ENCODE data around the gene PCGF2. TPM values are rescaled to one million over a fixed set of nuclear protein-coding genes. Genes with fewer than 3 reads are reported as not detected.

PCGF2 gene
- total RNA-seq, 1 donor from 2014 or later: 29.3 TPM

GRCh38 chr17:38707678-38708351 is 40.3 kb downstream of the PCGF2 start:
- DNase-seq (ENCODE audit: low spot score): no peak
- intact Hi-C loops (cut with DNase I): loop anchor here (2.0 kb wide), 1 partner anchor 31 kb away; no protein-coding TSS in a partner anchor

GRCh38 chr17:38706505-38707216 is 41.5 kb downstream of the PCGF2 start:
- no peak for DNase-seq (ENCODE audit: low spot score)
- intact Hi-C loops (cut with DNase I): loop anchor here (2.0 kb wide), 1 partner anchor 30 kb away; no protein-coding TSS in a partner anchor

- intact Hi-C loops (cut with DNase I): loop anchor here (1.0 to 2.0 kb wide), 2 partner anchors 24 to 29 kb away; partner anchors contain the start of gene CISD3
- peak; percentile 83 for DNase-seq (ENCODE audit: low spot score)
Measured at GRCh38 chr17:38705803-38706504, 42.2 kb downstream of the PCGF2 start.

GRCh38 chr17:38705523-38705802 is 42.7 kb downstream of the PCGF2 start:
- no peak for DNase-seq (ENCODE audit: low spot score)
- intact Hi-C loops (cut with DNase I): loop anchor here (1.0 kb wide), 1 partner anchor 25 kb away; the partner anchor contains the start of gene CISD3

- peak; percentile 89 for DNase-seq (ENCODE audit: low spot score)
- intact Hi-C loops (cut with DNase I): loop anchor here (1.0 to 5.0 kb wide), 2 partner anchors 25 to 167 kb away; partner anchors contain the start of genes CISD3 and LASP1
Measured at GRCh38 chr17:38704606-38705522, 43.3 kb downstream of the PCGF2 start, which contains the start of gene MLLT6. MLLT6 (plus strand) TSS chr17:38705273; CDS start chr17:38705633, 360 bp downstream.

GRCh38 chr17:38703742-38704605 is 44.2 kb downstream of the PCGF2 start:
- intact Hi-C loops (cut with DNase I): loop anchor here (2.0 to 5.0 kb wide), 2 partner anchors 47 to 168 kb away; partner anchors contain the start of gene LASP1
- peak; percentile 85 for DNase-seq (ENCODE audit: low spot score)

- intact Hi-C loops (cut with DNase I): loop anchor here (2.0 to 5.0 kb wide), 2 partner anchors 48 to 169 kb away; partner anchors contain the start of gene LASP1
- no peak for DNase-seq (ENCODE audit: low spot score)
Measured at GRCh38 chr17:38702916-38703741, 45.0 kb downstream of the PCGF2 start.

GRCh38 chr17:38702166-38702915 is 45.8 kb downstream of the PCGF2 start:
- intact Hi-C loops (cut with DNase I): loop anchor here (2.0 to 5.0 kb wide), 2 partner anchors 48 to 170 kb away; partner anchors contain the start of gene LASP1

GRCh38 chr17:38701504-38702165 is 46.5 kb downstream of the PCGF2 start:
- peak; percentile 80 for DNase-seq (ENCODE audit: low spot score)
- intact Hi-C loops (cut with DNase I): loop anchor here (2.0 to 5.0 kb wide), 2 partner anchors 49 to 171 kb away; partner anchors contain the start of gene LASP1

More at GRCh38 chr17:38702166-38702915, 45.8 kb downstream of the PCGF2 start:
- DNase-seq (ENCODE audit: low spot score): peak; percentile 94

GRCh38 chr17:38698760-38699159 is 49.4 kb downstream of the PCGF2 start:
- intact Hi-C loops (cut with DNase I): no loop called here
- DNase-seq (ENCODE audit: low spot score): no peak

GRCh38 chr17:38697061-38697820 is 50.9 kb downstream of the PCGF2 start:
- intact Hi-C loops (cut with DNase I): no loop called here
- no peak for DNase-seq (ENCODE audit: low spot score)

GRCh38 chr17:38693700-38694329 is 54.3 kb downstream of the PCGF2 start:
- intact Hi-C loops (cut with DNase I): loop anchor here (2.0 kb wide), 1 partner anchor 17 kb away; no protein-coding TSS in a partner anchor
- DNase-seq (ENCODE audit: low spot score): peak; percentile 92

- no peak for DNase-seq (ENCODE audit: low spot score)
- intact Hi-C loops (cut with DNase I): no loop called here
Measured at GRCh38 chr17:38691154-38691553, 57.0 kb downstream of the PCGF2 start.

- no peak for DNase-seq (ENCODE audit: low spot score)
- intact Hi-C loops (cut with DNase I): no loop called here
Measured at GRCh38 chr17:38690386-38690785, 57.8 kb downstream of the PCGF2 start.

GRCh38 chr17:38687286-38687685 is 60.9 kb downstream of the PCGF2 start:
- intact Hi-C loops (cut with DNase I): no loop called here
- DNase-seq (ENCODE audit: low spot score): no peak
